Esophagus muscularis mucosa (tissue), 4 donors: Measurements from ENCODE around the gene ZNF655. TPM values are rescaled to one million over a fixed set of nuclear protein-coding genes. Genes with fewer than 3 reads are reported as not detected.
A peak's percentile ranks its signal among the peaks of the same experiment; 100 is the strongest.
"Not testable (repeated sequence)": the region's sequence is repeated elsewhere in the genome, so short reads cannot be mapped to it uniquely, and the experiment has no call there.

Source experiments
- DNase-seq: peaks from one replicate; pipeline ENCODE4 v3.0.0-alpha.2; 2017; ENCODE audit errors: extremely low spot score
- H3K27ac ChIP-seq, 4 donors: fragments of 200-600 bp; sonication (generic); replicated peaks in 1 of 4; 1 replicate in 3 of 4; 2 replicates in 1 of 4; pipeline ENCODE4 v1.5.1; 2016 to 2019; ENCODE audit warnings: mild to moderate bottlenecking in 1 of 4
- H3K27me3 ChIP-seq, 4 donors: fragments of 200-600 bp; sonication (generic); one replicate each; pipeline versions ENCODE4 v1.5.1 to v1.6.0; 2016 to 2019
- H3K36me3 ChIP-seq, 4 donors: fragments of 200-600 bp; sonication (generic); one replicate each; pipeline ENCODE4 v1.5.1; 2016 to 2019
- H3K4me1 ChIP-seq, 4 donors: fragments of 200-600 bp; sonication (generic); one replicate each; pipeline ENCODE4 v1.5.1; 2016 to 2019
- H3K4me3 ChIP-seq, 4 donors: fragments of 200-600 bp; sonication (generic); 1 replicate in 2 of 4; 2 replicates in 2 of 4; pipeline ENCODE4 v1.5.1; 2016 to 2019; ENCODE audit warnings: mild to moderate bottlenecking in 4 of 4, moderate library complexity in 1 of 4
- H3K9me3 ChIP-seq, 4 donors: fragments of 200-600 bp; sonication (generic); 1 replicate in 3 of 4; 2 replicates in 1 of 4; pipeline ENCODE4 v1.5.1; 2016 to 2019
- CTCF ChIP-seq, 3 experiments: fragments of 200-600 bp in 2 of 3; fragments of 450-650 bp in 1 of 3; sonication (generic) in 2 of 3; IDR thresholded peaks; one replicate each; pipeline ENCODE4 v1.5.1; 2017 to 2019; ENCODE audit warnings: antibody characterized with exemption in 3 of 3, mild to moderate bottlenecking in 2 of 3, moderate library complexity in 1 of 3
- EP300 ChIP-seq: sonication (generic); formaldehyde crosslinking; IDR thresholded peaks from one replicate; pipeline ENCODE4 v1.6.1; 2017; ENCODE audit warnings: antibody characterized with exemption
- POLR2A ChIP-seq: fragments of 450-650 bp; IDR thresholded peaks from one replicate; pipeline ENCODE4 v1.6.1; 2017; ENCODE audit warnings: antibody characterized with exemption, moderate library complexity, mild to moderate bottlenecking, low read depth
- POLR2AphosphoS5 ChIP-seq, 2 donors: sonication (generic); formaldehyde crosslinking; IDR thresholded peaks; one replicate each; pipeline ENCODE4 v1.6.1; 2017; ENCODE audit warnings: antibody characterized with exemption in 2 of 2
- WGBS: methylation state at CpG from one replicate; pipeline ENCODE4 v1.1.5; 2018; 5-methylcytosine and 5-hydroxymethylcytosine counted together
- intact Hi-C: fragments of 100-400 bp; cut with DNase I; formaldehyde crosslinking; loops from one replicate; pipeline ENCODE4 v1.15.1; 2023
- total RNA-seq, 4 donors: library from RNA; depleted of rRNA; stranded (reverse); fragments of >200 nt; gene quantifications; one replicate each; pipeline versions ENCODE4 v1.1.0 to v1.2.1, GENCODE V29; 2016

Gene ZNF655
- total RNA-seq, 4 donors from 2014 or later = 92.3 to 140 (median 112) TPM

- intact Hi-C loops = no loop called here
- Histone ChIP-seq H3K36me3 (peaks cover 10 to 22% (median 17%) of the 10 kb centered on the region in 4 donors), H3K27me3 (no peaks in the 10 kb centered on the region), H3K4me1 (no peaks in the 10 kb centered on the region), H3K27ac (no peak overlapping the region), H3K9me3 (peaks cover 0 to 41% (median 24%) of the 10 kb centered on the region in 4 donors), H3K4me3 (no peak overlapping the region)
- WGBS = 91% methylated on average over 28 of the region's 34 CpGs
- no peak for DNase-seq
- TF ChIP-seq POLR2A (no peak), CTCF (IDR thresholded peaks at IDR 0.05) (no peak), POLR2AphosphoS5 (IDR thresholded peaks at IDR 0.05) (no peak), EP300 (no peak)
These were observed 15.3 kb upstream of the ZNF655 start for GRCh38 chr7:99543081-99543671.

- no peaks in the 10 kb centered on the region for H3K27me3 ChIP-seq
- no peak overlapping the region for H3K4me3 ChIP-seq
- H3K9me3 ChIP-seq = peaks cover 0 to 39% (median 24%) of the 10 kb centered on the region in 4 donors
- no peak overlapping the region for H3K27ac ChIP-seq
- WGBS = 90% methylated on average over 6 of the region's 6 CpGs
- H3K36me3 ChIP-seq = peaks cover 12 to 27% (median 20%) of the 10 kb centered on the region in 4 donors
- no peaks in the 10 kb centered on the region for H3K4me1 ChIP-seq
- intact Hi-C loops = no loop called here
- no peak for DNase-seq
- no peak for TF ChIP-seq POLR2A
- TF ChIP-seq CTCF (IDR thresholded peaks at IDR 0.05) = no peak
- TF ChIP-seq EP300 = no peak
- TF ChIP-seq POLR2AphosphoS5 (IDR thresholded peaks at IDR 0.05) = no peak
These were observed 14.5 kb upstream of the ZNF655 start for GRCh38 chr7:99543916-99544315.

- intact Hi-C loops, DNase-seq, H3K27me3 ChIP-seq, H3K4me3 ChIP-seq, H3K4me1 ChIP-seq, H3K27ac ChIP-seq: not testable (repeated sequence)
- peaks cover 0 to 27% (median 17%) of the 10 kb centered on the region in 4 donors for H3K9me3 ChIP-seq
- peaks cover 12 to 31% (median 20%) of the 10 kb centered on the region in 4 donors for H3K36me3 ChIP-seq
- 95% methylated on average over 5 of the region's 5 CpGs for WGBS
These were observed 13.1 kb upstream of the ZNF655 start for GRCh38 chr7:99545308-99545707.

- DNase-seq, H3K27ac ChIP-seq, H3K4me3 ChIP-seq, H3K9me3 ChIP-seq, intact Hi-C loops, H3K27me3 ChIP-seq: not testable (repeated sequence)
- H3K36me3 ChIP-seq = peaks cover 12 to 38% (median 15%) of the 10 kb centered on the region in 4 donors
- peaks cover 14 to 25% (median 19%) of the 10 kb centered on the region in 4 donors for H3K4me1 ChIP-seq
- WGBS = 100% methylated on average over 1 of the region's 2 CpGs
These were observed 8.9 kb upstream of the ZNF655 start for GRCh38 chr7:99549545-99549944.

- no peak for TF ChIP-seq POLR2A
- intact Hi-C loops = loop anchor here (5.0 kb wide), 1 partner anchor 49 kb away; the partner anchor contains the start of genes ZKSCAN5 and ZNF394
- 13% methylated on average over 6 of the region's 15 CpGs for WGBS
These were observed 7.1 kb upstream of the ZNF655 start for GRCh38 chr7:99551334-99551733.

GRCh38 chr7:99551767-99552463 lies 6.5 kb upstream of the ZNF655 start, which contains the start of gene FAM200A:
Gene FAM200A (minus strand): TSS chr7:99552114. CDS start chr7:99548407, 3,707 bp downstream.
- Histone ChIP-seq H3K36me3 (peaks cover 15 to 56% (median 21%) of the 10 kb centered on the region in 4 donors), H3K9me3 (no peaks in the 10 kb centered on the region), H3K27ac (peak within 1 kb of the TSS; percentile 87 to 89 (median 88)), H3K4me1 (peaks cover 16 to 38% (median 26%) of the 10 kb centered on the region in 4 donors), H3K27me3 (no peaks in the 10 kb centered on the region), H3K4me3 (peak within 1 kb of the TSS; percentile 78 to 97 (median 86))
- intact Hi-C loops = loop anchor here (5.0 kb wide), 1 partner anchor 50 kb away; the partner anchor contains the start of genes ZKSCAN5 and ZNF394
- TF ChIP-seq POLR2A = peak; percentile 61
- TF ChIP-seq POLR2AphosphoS5 (IDR thresholded peaks at IDR 0.05) = peak; percentile 96
- no peak for TF ChIP-seq CTCF (IDR thresholded peaks at IDR 0.05)
- TF ChIP-seq EP300 = no peak
- under 1% methylated on average over 18 of the region's 37 CpGs for WGBS
- DNase-seq = peak; percentile 95

More at GRCh38 chr7:99551334-99551733, 7.1 kb upstream of the ZNF655 start:
- Histone ChIP-seq H3K27ac (peak overlapping the region; percentile 87 to 89 (median 88)), H3K4me3 (peak overlapping the region; percentile 78 to 97 (median 86)), H3K9me3 (no peaks in the 10 kb centered on the region), H3K4me1 (peaks cover 14 to 33% (median 20%) of the 10 kb centered on the region in 4 donors), H3K36me3 (peaks cover 15 to 54% (median 19%) of the 10 kb centered on the region in 4 donors), H3K27me3 (no peaks in the 10 kb centered on the region)
- no peak for DNase-seq
